Measurements from ENCODE around the gene LRRC36. TPM values are rescaled to one million over a fixed set of nuclear protein-coding genes. Genes with fewer than 3 reads are reported as not detected.

LRRC36 gene, protein sequence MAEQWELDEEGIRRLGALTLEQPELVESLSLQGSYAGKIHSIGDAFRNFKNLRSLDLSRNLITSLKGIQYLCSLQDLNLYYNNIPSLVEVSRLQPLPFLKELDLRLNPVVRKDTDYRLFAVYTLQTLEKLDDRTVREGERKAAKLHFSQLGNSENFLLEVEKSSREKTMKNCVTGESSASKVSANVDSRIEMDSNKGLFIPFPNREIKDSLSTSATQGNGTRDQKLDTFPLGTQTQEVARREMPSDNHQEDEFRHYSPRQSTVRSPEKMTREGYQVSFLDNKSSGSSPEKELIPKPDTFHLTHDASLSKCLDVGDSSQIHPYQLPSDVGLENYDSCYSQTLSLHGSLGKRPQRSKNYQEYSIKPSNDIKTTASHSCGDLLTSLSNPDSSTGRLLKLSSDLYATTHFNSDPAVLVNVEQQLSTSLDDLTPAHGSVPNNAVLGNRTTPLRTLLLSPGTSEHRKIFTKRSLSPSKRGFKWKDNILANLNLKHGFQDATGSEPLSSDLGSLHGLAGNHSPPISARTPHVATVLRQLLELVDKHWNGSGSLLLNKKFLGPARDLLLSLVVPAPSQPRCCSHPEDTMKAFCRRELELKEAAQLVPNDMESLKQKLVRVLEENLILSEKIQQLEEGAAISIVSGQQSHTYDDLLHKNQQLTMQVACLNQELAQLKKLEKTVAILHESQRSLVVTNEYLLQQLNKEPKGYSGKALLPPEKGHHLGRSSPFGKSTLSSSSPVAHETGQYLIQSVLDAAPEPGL
- total RNA-seq, result not detected in 2 replicates

DNA sequence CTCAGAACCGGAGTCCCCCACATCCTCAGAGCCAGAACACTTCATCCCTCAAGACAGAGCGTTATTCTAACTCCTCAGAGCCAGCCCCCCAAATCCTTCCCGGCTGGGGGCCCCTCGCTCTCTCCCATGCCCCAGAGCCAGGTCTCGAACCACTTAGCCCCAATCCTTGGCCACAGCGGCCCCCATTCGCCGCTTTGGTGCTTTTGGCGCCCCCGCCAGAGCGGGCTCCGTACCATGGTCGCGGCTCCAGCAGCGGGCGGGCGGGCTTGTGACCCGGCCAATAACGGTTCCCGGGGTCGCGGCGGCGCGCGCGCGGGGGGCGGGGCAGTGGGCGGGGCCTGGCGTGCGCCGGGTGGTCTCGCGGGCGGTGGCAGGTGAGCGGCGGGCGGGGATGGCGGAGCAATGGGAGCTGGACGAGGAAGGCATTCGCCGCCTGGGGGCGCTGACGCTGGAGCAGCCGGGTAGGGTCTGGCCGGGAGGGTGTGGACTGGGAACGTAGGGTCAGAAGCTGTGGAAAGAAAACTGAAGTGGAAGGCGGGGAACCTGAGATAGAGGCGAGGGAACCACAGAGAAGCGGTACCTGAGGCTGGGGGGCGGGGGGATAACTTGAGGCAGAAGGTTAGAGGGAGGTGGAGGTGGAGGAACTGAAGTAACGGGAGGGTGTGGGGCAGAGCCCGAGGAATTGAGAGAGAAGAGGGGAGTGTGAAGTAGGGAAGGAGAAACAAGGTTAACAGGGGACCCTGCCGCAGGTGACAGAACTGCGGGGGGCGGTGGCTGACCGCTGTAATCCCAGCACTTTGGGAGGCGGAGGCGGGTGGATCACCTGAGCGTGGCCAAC is at the start of gene LRRC36, which contains the start of gene KCTD19:
TSS of gene LRRC36 (plus strand) at position 344 of the 838 bp plus-strand sequence. CDS start at position 392, 48 bp downstream.
TSS of gene KCTD19 (minus strand) at position 270 of the 838 bp plus-strand sequence. CDS start at position 236, 34 bp downstream.

DNA sequence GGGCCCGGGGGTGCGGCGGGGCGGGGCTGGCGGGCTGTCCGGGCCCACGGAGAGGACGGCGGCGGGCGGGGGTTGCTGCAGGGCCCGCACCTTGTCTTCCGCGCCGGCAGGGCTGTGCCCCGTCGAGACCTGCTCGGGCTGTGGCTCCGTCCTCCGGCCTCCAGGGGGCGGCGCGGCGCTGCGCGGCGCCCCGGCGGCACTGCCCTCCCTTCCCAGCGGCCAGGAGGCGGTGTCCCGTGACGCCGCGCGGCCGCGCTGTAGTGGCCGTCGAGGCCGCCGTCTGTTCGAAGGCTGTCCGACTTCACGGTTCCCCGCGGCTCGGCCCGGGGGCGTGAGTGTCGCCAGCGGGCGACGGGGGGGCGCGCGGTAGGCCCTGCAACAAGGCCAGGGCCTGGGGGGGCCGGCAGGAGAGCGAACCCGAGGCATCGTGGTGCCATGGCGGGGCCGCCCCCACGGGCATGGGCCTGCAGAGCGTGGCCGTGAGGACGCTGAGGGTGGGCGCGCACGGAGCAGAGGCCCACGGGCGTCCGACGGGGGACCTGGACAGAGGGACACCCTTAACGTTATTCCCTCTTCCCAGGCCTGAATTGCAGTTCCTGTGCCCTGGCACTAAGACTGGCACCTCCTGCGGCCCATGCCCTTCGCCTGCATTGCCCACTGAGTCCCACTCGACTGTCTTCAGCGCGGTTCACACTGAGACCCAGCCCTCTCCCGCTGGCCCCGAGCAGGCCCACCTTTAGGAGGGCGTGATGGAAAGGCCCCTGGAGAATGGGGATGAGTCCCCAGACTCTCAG is 47.1 kb upstream of the LRRC36 start, which contains the start of gene PLEKHG4:
TSS of gene PLEKHG4 (plus strand) at position 237 of the 794 bp plus-strand sequence. CDS start at position 750, 513 bp downstream.

DNA sequence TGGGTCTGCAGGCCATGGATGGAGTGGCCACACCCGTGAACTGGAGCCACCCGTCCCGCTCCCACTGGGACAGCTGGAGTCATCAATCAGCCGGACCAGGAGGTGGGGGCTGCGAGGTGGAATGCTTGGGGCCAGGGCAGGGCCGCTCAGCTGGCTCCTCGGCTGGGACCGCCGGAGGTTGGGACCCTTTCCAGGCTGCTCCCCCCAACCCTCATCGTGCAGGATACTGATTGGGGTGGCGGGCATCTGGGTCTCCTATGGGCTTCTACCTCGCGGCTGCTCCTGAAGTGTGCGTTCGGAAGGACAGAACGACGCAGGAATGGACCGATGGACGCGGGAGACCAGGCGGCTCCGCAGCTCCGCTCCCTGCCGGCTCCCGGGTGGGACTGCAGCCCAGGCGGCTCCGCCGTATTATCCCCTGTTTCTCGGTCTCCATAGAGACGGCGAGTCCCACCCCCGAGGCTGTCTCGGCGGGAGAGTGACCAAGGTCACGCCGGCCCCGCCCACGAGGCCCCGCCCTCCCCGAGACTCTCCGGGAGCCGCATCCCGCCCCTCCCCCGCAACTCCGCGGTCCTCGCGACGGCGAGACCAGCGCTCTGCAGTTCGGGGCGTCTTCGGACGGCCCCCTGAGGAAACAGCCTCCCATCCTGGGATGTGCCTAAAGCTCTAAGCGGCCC is 66.6 kb downstream of the LRRC36 start, which contains the start of gene TPPP3:
TSS of gene TPPP3 (minus strand) at position 388 of the 677 bp plus-strand sequence. CDS start 2,387 bp downstream, outside the sequence.

DNA sequence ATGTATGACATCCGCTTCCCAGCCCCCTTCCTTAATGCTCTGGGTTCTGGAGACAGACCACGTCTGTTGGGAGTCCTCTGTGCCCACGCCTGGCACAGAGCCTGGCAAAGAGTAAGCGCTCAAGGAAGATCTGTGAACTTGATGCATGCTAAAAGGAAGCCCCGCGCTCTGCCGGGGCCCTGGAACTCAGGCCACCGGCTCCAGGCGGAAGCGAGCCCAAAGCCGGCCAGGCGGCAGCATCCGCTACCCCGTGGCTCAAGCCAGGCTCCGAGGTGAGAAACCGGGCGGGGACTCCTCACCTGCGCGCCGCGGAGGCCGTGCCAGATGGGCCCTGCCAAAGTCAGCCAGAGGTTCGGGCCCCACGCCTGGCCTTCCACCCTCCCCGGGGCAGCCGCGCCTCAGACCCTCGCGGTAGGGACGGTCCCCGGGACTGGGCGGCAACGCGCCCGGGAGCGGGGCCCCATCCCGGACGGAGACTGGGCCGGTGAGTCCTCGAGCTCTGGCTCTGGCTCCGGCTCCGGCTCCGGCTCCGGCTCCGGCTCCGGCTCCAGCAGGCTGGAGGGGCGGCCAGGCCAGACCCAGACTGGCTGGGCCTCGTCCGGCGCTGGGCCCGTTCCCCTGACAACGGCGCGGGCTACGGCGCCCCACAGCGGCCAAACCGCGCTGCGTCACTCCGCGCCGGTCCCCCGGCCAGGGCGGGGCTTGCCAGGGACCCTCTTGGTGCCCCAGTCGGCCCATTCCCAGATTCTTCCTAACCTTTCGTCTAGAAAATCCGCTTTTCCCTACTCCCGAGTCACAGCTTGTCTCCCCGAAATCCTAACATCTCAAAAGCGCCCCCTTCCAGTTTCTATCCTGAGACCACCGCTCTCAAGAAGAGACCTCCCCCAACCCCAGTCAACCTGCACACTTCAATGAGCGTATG is 89.5 kb downstream of the LRRC36 start, which contains the start of gene ZDHHC1:
TSS of gene ZDHHC1 (minus strand) at position 606 of the 922 bp plus-strand sequence. CDS start 8,702 bp downstream, outside the sequence.

DNA sequence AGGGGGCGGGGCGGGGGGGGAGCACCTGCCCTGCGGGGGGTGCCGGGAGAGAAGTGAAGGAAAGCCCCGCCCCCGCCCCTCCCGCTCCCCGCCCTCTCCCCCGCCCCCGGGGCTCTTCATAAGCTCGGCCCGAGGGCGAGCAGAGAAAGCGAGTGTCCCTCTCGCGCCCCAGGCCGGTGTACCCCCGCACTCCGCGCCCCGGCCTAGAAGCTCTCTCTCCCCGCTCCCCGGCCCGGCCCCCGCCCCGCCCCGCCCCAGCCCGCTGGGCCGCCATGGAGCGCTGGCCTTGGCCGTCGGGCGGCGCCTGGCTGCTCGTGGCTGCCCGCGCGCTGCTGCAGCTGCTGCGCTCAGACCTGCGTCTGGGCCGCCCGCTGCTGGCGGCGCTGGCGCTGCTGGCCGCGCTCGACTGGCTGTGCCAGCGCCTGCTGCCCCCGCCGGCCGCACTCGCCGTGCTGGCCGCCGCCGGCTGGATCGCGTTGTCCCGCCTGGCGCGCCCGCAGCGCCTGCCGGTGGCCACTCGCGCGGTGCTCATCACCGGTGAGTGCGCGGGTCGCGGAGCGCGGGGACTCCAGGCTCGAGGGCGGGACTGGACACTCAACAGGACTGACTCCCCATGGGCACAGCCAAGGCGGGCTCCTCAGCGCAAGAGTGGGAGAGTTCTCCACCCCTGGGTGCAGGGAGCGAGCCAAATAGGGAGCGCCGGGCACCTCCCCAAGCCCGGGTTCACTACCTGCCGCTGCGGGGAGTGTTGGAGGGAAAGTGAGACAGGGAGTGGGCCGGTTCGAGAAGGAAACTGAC is 104.6 kb downstream of the LRRC36 start, which contains the start of gene HSD11B2:
TSS of gene HSD11B2 (plus strand) at position 145 of the 798 bp plus-strand sequence. CDS start at position 273, 128 bp downstream.

Other genes with a start within 250 kb of the LRRC36 start
- 12.2 and 20.3 TPM in 2 replicates for gene PHAF1, start 216.9 kb upstream of the LRRC36 start, total RNA-seq
- gene B3GNT9, start 175.8 kb upstream of the LRRC36 start, total RNA-seq, result 33.4 and 51.1 TPM in 2 replicates
- 16.5 and 19.0 TPM in 2 replicates for gene TRADD, start 166.9 kb upstream of the LRRC36 start, total RNA-seq
- 11.6 and 13.1 TPM in 2 replicates for gene FBXL8, start 166.9 kb upstream of the LRRC36 start, total RNA-seq
- gene HSF4, start 162.1 kb upstream of the LRRC36 start, total RNA-seq, result 6.5 and 7.9 TPM in 2 replicates
- 21.1 and 22.9 TPM in 2 replicates for gene NOL3, start 156.3 kb upstream of the LRRC36 start, total RNA-seq
- 9.8 and 12.4 TPM in 2 replicates for gene MATCAP1, start 142.9 kb upstream of the LRRC36 start, total RNA-seq
- not detected in 2 replicates for gene EXOC3L1, start 136.7 kb upstream of the LRRC36 start, total RNA-seq
- gene E2F4, start 134.7 kb upstream of the LRRC36 start, total RNA-seq, result 68.0 and 85.7 TPM in 2 replicates
- 0.30 and 0.42 TPM in 2 replicates for gene ELMO3, start 127.7 kb upstream of the LRRC36 start, total RNA-seq
- gene TMEM208, start 99.7 kb upstream of the LRRC36 start, total RNA-seq, result 26.4 and 61.5 TPM in 2 replicates
- 8.0 and 25.0 TPM in 2 replicates for gene FHOD1, start 79.3 kb upstream of the LRRC36 start, total RNA-seq
- 1.5 and 2.4 TPM in 2 replicates for gene SLC9A5, start 77.8 kb upstream of the LRRC36 start, total RNA-seq
- 13.1 and 28.2 TPM in 2 replicates for gene PLEKHG4, start 47.3 kb upstream of the LRRC36 start, total RNA-seq
- not detected in 2 replicates for gene KCTD19, start 74 bp upstream of the LRRC36 start, total RNA-seq
- gene TPPP3, start 66.7 kb downstream of the LRRC36 start, total RNA-seq, result 0.46 and 0.59 TPM in 2 replicates
- gene ZDHHC1, start 89.7 kb downstream of the LRRC36 start, total RNA-seq, result 5.6 and 6.4 TPM in 2 replicates
- 0.59 TPM in 1 of 2 replicates, not detected in the other for gene HSD11B2, start 104.3 kb downstream of the LRRC36 start, total RNA-seq
- gene ATP6V0D1, start 154.3 kb downstream of the LRRC36 start, total RNA-seq, result 104 and 140 TPM in 2 replicates
- gene AGRP, start 156.7 kb downstream of the LRRC36 start, total RNA-seq, result not detected in 2 replicates
- 32.1 and 83.6 TPM in 2 replicates for gene RIPOR1, start 202.0 kb downstream of the LRRC36 start, total RNA-seq
- gene CTCF, start 235.7 kb downstream of the LRRC36 start, total RNA-seq, result 13.4 and 16.6 TPM in 2 replicates